ENCODE results near the gene KLRC3. TPM values are rescaled to one million over a fixed set of nuclear protein-coding genes. Genes with fewer than 3 reads are reported as not detected.

Gene KLRC3
- polyA plus RNA-seq, 1 experiment = not detected

GRCh38 chr12:10366875-10367274 is 53.5 kb downstream of the KLRC3 start:
- Histone ChIP-seq H3K27me3 (ENCODE audit: control insufficient read depth, insufficient read depth, low read length) (no peaks in the 10 kb centered on the region), H3K36me3 (ENCODE audit: control insufficient read depth, insufficient read depth, low read length) (no peaks in the 10 kb centered on the region), H3K4me3 (ENCODE audit: low read depth, low read length) (no peak overlapping the region)
- POLR2A ChIA-PET = no interaction called here
- TF ChIP-seq, protein P1, sequence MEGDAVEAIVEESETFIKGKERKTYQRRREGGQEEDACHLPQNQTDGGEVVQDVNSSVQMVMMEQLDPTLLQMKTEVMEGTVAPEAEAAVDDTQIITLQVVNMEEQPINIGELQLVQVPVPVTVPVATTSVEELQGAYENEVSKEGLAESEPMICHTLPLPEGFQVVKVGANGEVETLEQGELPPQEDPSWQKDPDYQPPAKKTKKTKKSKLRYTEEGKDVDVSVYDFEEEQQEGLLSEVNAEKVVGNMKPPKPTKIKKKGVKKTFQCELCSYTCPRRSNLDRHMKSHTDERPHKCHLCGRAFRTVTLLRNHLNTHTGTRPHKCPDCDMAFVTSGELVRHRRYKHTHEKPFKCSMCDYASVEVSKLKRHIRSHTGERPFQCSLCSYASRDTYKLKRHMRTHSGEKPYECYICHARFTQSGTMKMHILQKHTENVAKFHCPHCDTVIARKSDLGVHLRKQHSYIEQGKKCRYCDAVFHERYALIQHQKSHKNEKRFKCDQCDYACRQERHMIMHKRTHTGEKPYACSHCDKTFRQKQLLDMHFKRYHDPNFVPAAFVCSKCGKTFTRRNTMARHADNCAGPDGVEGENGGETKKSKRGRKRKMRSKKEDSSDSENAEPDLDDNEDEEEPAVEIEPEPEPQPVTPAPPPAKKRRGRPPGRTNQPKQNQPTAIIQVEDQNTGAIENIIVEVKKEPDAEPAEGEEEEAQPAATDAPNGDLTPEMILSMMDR (IDR thresholded peaks at IDR 0.05; ENCODE audit: insufficient read depth, low read depth, low read length) = peak; percentile 23; the same call in 1 of the 2 replicates
- CTCF ChIA-PET = interaction anchor here (0.6 to 2.6 kb wide), 13 partner anchors 9 to 384 kb away, joined by 3 to 9 read pairs (median 3); no protein-coding TSS in a partner anchor
- no peak for DNase-seq (ENCODE audit: low read depth)

GRCh38 chr12:10365696-10366405 is 54.5 kb downstream of the KLRC3 start:
- Histone ChIP-seq H3K27me3 (ENCODE audit: control insufficient read depth, insufficient read depth, low read length) (no peaks in the 10 kb centered on the region), H3K4me3 (ENCODE audit: low read depth, low read length) (no peak overlapping the region), H3K36me3 (ENCODE audit: control insufficient read depth, insufficient read depth, low read length) (no peaks in the 10 kb centered on the region)
- DNase-seq (ENCODE audit: low read depth) = no peak
- ChIA-PET POLR2A (no interaction called here), CTCF (interaction anchor here (0.6 to 2.6 kb wide), 13 partner anchors 9 to 413 kb away, joined by 3 to 9 read pairs (median 3); no protein-coding TSS in a partner anchor)
- TF ChIP-seq, protein P1 (IDR thresholded peaks at IDR 0.05; ENCODE audit: insufficient read depth, low read depth, low read length) = peak; percentile 32; the same call in 1 of the 2 replicates

GRCh38 chr12:10364815-10365622 is 55.4 kb downstream of the KLRC3 start:
- CTCF ChIA-PET = interaction anchor here (0.6 to 2.6 kb wide), 9 partner anchors 10 to 385 kb away, joined by 3 to 9 read pairs (median 3); no protein-coding TSS in a partner anchor
- POLR2A ChIA-PET = interaction anchor here (0.6 kb wide), 4 partner anchors 22 to 333 kb away, joined by 3 to 7 read pairs (median 4); no protein-coding TSS in a partner anchor
- Histone ChIP-seq H3K4me3 (ENCODE audit: low read depth, low read length) (peak overlapping the region; percentile 49), H3K27me3 (ENCODE audit: control insufficient read depth, insufficient read depth, low read length) (no peaks in the 10 kb centered on the region), H3K36me3 (ENCODE audit: control insufficient read depth, insufficient read depth, low read length) (no peaks in the 10 kb centered on the region)
- TF ChIP-seq, protein P1 (IDR thresholded peaks at IDR 0.05; ENCODE audit: insufficient read depth, low read depth, low read length) = no peak
- DNase-seq (ENCODE audit: low read depth) = no peak

- ChIA-PET CTCF (no interaction called here), POLR2A (interaction anchor here (0.6 kb wide), 4 partner anchors 23 to 332 kb away, joined by 3 to 7 read pairs (median 4); no protein-coding TSS in a partner anchor)
- TF ChIP-seq, protein P1 (IDR thresholded peaks at IDR 0.05; ENCODE audit: insufficient read depth, low read depth, low read length) = no peak
These were observed 56.2 kb downstream of the KLRC3 start for GRCh38 chr12:10363914-10364814.

More at GRCh38 chr12:10363914-10364814, 56.2 kb downstream of the KLRC3 start:
- Histone ChIP-seq H3K27me3 (ENCODE audit: control insufficient read depth, insufficient read depth, low read length) (no peaks in the 10 kb centered on the region), H3K4me3 (ENCODE audit: low read depth, low read length) (peak overlapping the region; percentile 49), H3K36me3 (ENCODE audit: control insufficient read depth, insufficient read depth, low read length) (no peaks in the 10 kb centered on the region)
- DNase-seq (ENCODE audit: low read depth) = no peak
